Measurements from ENCODE around the gene EIPR1. TPM values are rescaled to one million over a fixed set of nuclear protein-coding genes. Genes with fewer than 3 reads are reported as not detected.

The EIPR1 gene
- total and polyA plus RNA-seq, 2 of the 13 experiments (the other 11 are each of a cell fraction or from before 2014, with no cell fraction given): 70.0 to 96.3 TPM

GRCh38 chr2:3326871-3327270 is 50.7 kb downstream of the EIPR1 start:
- Histone ChIP-seq H3K9me3 (ENCODE audit: low read length) (no peaks in the 10 kb centered on the region), H3K4me1 (ENCODE audit: insufficient read depth, low read length) (peaks cover 21% of the 10 kb centered on the region), H3K27ac (ENCODE audit: extremely low read length, insufficient read depth, low read length) (no peak overlapping the region), H3K4me2 (ENCODE audit: low read depth, low read length) (no peak overlapping the region), H2AFZ (ENCODE audit: low read length) (no peak overlapping the region), H3K27me3 (ENCODE audit: control insufficient read depth in 1 of 2, insufficient read depth in 2 of 2, low read length in 2 of 2) (no peaks in the 10 kb centered on the region), H3K4me3 (replicated peaks in 1 of 3; ENCODE audit: insufficient read depth in 1 of 3, low read depth in 2 of 3, low read length in 3 of 3) (no peak overlapping the region), H3K79me2 (ENCODE audit: insufficient read depth, low read length) (peaks cover 12% of the 10 kb centered on the region), H4K20me1 (ENCODE audit: insufficient read depth, low read length) (no peaks in the 10 kb centered on the region; the same call in 1 of the 2 replicates), H3K9ac (ENCODE audit: insufficient read depth, low read depth, low read length) (no peak overlapping the region), H3K36me3 (replicated peaks in 1 of 2; ENCODE audit: control insufficient read depth in 1 of 2, insufficient read depth in 2 of 2, low read length in 2 of 2) (peaks cover 14 to 42% of the 10 kb centered on the region in 2 experiments)
- CTCF ChIA-PET (ENCODE audit: low intra/inter-chr PET ratio, low total read pairs): no interaction called here
- POLR2A ChIA-PET: no interaction called here
- intact Hi-C loops (cut with micrococcal nuclease; ENCODE audit: unreplicated experiment) (no loop called here), in situ Hi-C loops (cut with HindIII; ENCODE audit: extremely low pct_ligation_motif_present, low pct_unique_long_range_greater_than_20kb) (no loop called here)
- ATAC-seq (no peak), DNase-seq (ENCODE audit: low spot score) (no peak), FAIRE-seq (no peak)
- no TSS peak for BruUV-seq (replicated peaks)
- WGBS (ENCODE audit: low lambda C conversion rate): 99% methylated on average over 15 of the region's 15 CpGs
- TF ChIP-seq ZNF350 (CRISPR knock-in tag; IDR thresholded peaks at IDR 0.05; ENCODE audit: borderline replicate concordance, low read depth) (no peak), ZBTB26 (CRISPR knock-in tag; IDR thresholded peaks at IDR 0.05; ENCODE audit: borderline replicate concordance) (no peak), ZNF878 (CRISPR knock-in tag; IDR thresholded peaks at IDR 0.05) (no peak), MTF2 (CRISPR knock-in tag; IDR thresholded peaks at IDR 0.05; ENCODE audit: borderline replicate concordance) (no peak), BCLAF1 (IDR thresholded peaks at IDR 0.05) (no peak), RBFOX2 (IDR thresholded peaks at IDR 0.05; ENCODE audit: low read depth, low read length) (no peak), AHDC1 (CRISPR knock-in tag; IDR thresholded peaks at IDR 0.05; ENCODE audit: borderline replicate concordance) (no peak), ZNF224 (CRISPR knock-in tag; IDR thresholded peaks at IDR 0.05) (no peak), GTF2F1 (IDR thresholded peaks at IDR 0.05; ENCODE audit: low read length) (no peak), ZNF10 (CRISPR knock-in tag; IDR thresholded peaks at IDR 0.05; ENCODE audit: borderline replicate concordance, low read depth) (no peak), BCL6 (CRISPR knock-in tag; IDR thresholded peaks at IDR 0.05) (no peak), HMG20B (CRISPR knock-in tag; conservative IDR thresholded peaks at IDR 0.05) (no peak), ZNF629 (CRISPR knock-in tag; conservative IDR thresholded peaks at IDR 0.05) (no peak), TFE3 (CRISPR knock-in tag; IDR thresholded peaks at IDR 0.05) (no peak)

All from HepG2 (cell line).